ENCODE data around the gene RABGGTA.

GRCh38 chr14:24260780-24261157 is 10.6 kb downstream of the RABGGTA start:
- TF ChIP-seq POLR2AphosphoS5 (IDR thresholded peaks at IDR 0.05; ENCODE audit: low read depth) (no peak), GABPA (IDR thresholded peaks at IDR 0.05; ENCODE audit: low read depth) (no peak), SPI1 (IDR thresholded peaks at IDR 0.05; ENCODE audit: borderline replicate concordance, low read depth) (no peak)
- TF ChIP-seq, protein P1, sequence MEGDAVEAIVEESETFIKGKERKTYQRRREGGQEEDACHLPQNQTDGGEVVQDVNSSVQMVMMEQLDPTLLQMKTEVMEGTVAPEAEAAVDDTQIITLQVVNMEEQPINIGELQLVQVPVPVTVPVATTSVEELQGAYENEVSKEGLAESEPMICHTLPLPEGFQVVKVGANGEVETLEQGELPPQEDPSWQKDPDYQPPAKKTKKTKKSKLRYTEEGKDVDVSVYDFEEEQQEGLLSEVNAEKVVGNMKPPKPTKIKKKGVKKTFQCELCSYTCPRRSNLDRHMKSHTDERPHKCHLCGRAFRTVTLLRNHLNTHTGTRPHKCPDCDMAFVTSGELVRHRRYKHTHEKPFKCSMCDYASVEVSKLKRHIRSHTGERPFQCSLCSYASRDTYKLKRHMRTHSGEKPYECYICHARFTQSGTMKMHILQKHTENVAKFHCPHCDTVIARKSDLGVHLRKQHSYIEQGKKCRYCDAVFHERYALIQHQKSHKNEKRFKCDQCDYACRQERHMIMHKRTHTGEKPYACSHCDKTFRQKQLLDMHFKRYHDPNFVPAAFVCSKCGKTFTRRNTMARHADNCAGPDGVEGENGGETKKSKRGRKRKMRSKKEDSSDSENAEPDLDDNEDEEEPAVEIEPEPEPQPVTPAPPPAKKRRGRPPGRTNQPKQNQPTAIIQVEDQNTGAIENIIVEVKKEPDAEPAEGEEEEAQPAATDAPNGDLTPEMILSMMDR (IDR thresholded peaks at IDR 0.05; ENCODE audit: insufficient read depth, low read length) = no peak
